ENCODE data around the gene PCCA.
A peak's percentile ranks its signal among the peaks of the same experiment; 100 is the strongest.

PCCA gene

GRCh38 chr13:100115693-100116254 is 26.9 kb downstream of the PCCA start:
- WGBS, 2 experiments (ENCODE audit: insufficient coverage in 2 of 2): no CpG with 5 or more reads among the region's 1 CpG
- peaks cover 35% of the 10 kb centered on the region for H3K36me3 ChIP-seq (ENCODE audit: control insufficient read depth, insufficient read depth, low read length)

GRCh38 chr13:100124265-100124664 is 35.4 kb downstream of the PCCA start:
- H3K9me3 ChIP-seq (ENCODE audit: control insufficient read depth, low read length): peaks cover 12% of the 10 kb centered on the region
- H3K27ac ChIP-seq (ENCODE audit: low read depth, low read length, severe bottlenecking): no peak overlapping the region
- peaks cover under 1% of the 10 kb centered on the region for H3K4me1 ChIP-seq (ENCODE audit: control insufficient read depth, insufficient read depth, low read length, poor library complexity, severe bottlenecking)
- 83 to 89% methylated on average over 3 of the region's 5 CpGs for WGBS, 2 experiments (ENCODE audit: insufficient coverage in 2 of 2)
- H3K4me3 ChIP-seq (ENCODE audit: extremely low read depth, insufficient read depth, low read length, poor library complexity, severe bottlenecking): no peak overlapping the region
- H3K36me3 ChIP-seq (ENCODE audit: control insufficient read depth, insufficient read depth, low read length): peaks cover 24% of the 10 kb centered on the region

More at GRCh38 chr13:100115693-100116254, 26.9 kb downstream of the PCCA start:
- Histone ChIP-seq H3K27ac (ENCODE audit: low read depth, low read length, severe bottlenecking) (no peak overlapping the region), H3K9me3 (ENCODE audit: control insufficient read depth, low read length) (no peaks in the 10 kb centered on the region), H3K4me3 (ENCODE audit: extremely low read depth, insufficient read depth, low read length, poor library complexity, severe bottlenecking) (no peak overlapping the region), H3K4me1 (ENCODE audit: control insufficient read depth, insufficient read depth, low read length, poor library complexity, severe bottlenecking) (no peaks in the 10 kb centered on the region)

GRCh38 chr13:100125946-100126345 is 37.1 kb downstream of the PCCA start:
- Histone ChIP-seq H3K4me1 (ENCODE audit: control insufficient read depth, insufficient read depth, low read length, poor library complexity, severe bottlenecking) (peaks cover 9% of the 10 kb centered on the region), H3K36me3 (ENCODE audit: control insufficient read depth, insufficient read depth, low read length) (peaks cover 18% of the 10 kb centered on the region), H3K4me3 (ENCODE audit: extremely low read depth, insufficient read depth, low read length, poor library complexity, severe bottlenecking) (no peak overlapping the region), H3K27ac (ENCODE audit: low read depth, low read length, severe bottlenecking) (no peak overlapping the region), H3K9me3 (ENCODE audit: control insufficient read depth, low read length) (peaks cover 12% of the 10 kb centered on the region)
- 100% methylated on average over 1 of the region's 4 CpGs for WGBS, 2 experiments (ENCODE audit: insufficient coverage in 2 of 2)

GRCh38 chr13:100128373-100128772 is 39.5 kb downstream of the PCCA start:
- Histone ChIP-seq H3K9me3 (ENCODE audit: control insufficient read depth, low read length) (no peaks in the 10 kb centered on the region), H3K27ac (ENCODE audit: low read depth, low read length, severe bottlenecking) (no peak overlapping the region), H3K4me1 (ENCODE audit: control insufficient read depth, insufficient read depth, low read length, poor library complexity, severe bottlenecking) (peaks cover 20% of the 10 kb centered on the region), H3K4me3 (ENCODE audit: extremely low read depth, insufficient read depth, low read length, poor library complexity, severe bottlenecking) (no peak overlapping the region), H3K36me3 (ENCODE audit: control insufficient read depth, insufficient read depth, low read length) (no peaks in the 10 kb centered on the region)
- 88 to 96% methylated on average over 3 of the region's 3 CpGs for WGBS, 2 experiments (ENCODE audit: insufficient coverage in 2 of 2)

GRCh38 chr13:100128838-100129237 is 39.9 kb downstream of the PCCA start:
- WGBS, 2 experiments (ENCODE audit: insufficient coverage in 2 of 2): 89 to 96% methylated on average over 2 of the region's 3 CpGs
- H3K9me3 ChIP-seq (ENCODE audit: control insufficient read depth, low read length): no peaks in the 10 kb centered on the region
- no peak overlapping the region for H3K27ac ChIP-seq (ENCODE audit: low read depth, low read length, severe bottlenecking)
- no peaks in the 10 kb centered on the region for H3K36me3 ChIP-seq (ENCODE audit: control insufficient read depth, insufficient read depth, low read length)
- no peak overlapping the region for H3K4me3 ChIP-seq (ENCODE audit: extremely low read depth, insufficient read depth, low read length, poor library complexity, severe bottlenecking)
- H3K4me1 ChIP-seq (ENCODE audit: control insufficient read depth, insufficient read depth, low read length, poor library complexity, severe bottlenecking): peaks cover 20% of the 10 kb centered on the region

- no peaks in the 10 kb centered on the region for H3K9me3 ChIP-seq (ENCODE audit: control insufficient read depth, low read length)
- no peak overlapping the region for H3K4me3 ChIP-seq (ENCODE audit: extremely low read depth, insufficient read depth, low read length, poor library complexity, severe bottlenecking)
- peak overlapping the region; percentile 24 for H3K27ac ChIP-seq (ENCODE audit: low read depth, low read length, severe bottlenecking)
- peaks cover 20% of the 10 kb centered on the region for H3K4me1 ChIP-seq (ENCODE audit: control insufficient read depth, insufficient read depth, low read length, poor library complexity, severe bottlenecking)
- H3K36me3 ChIP-seq (ENCODE audit: control insufficient read depth, insufficient read depth, low read length): no peaks in the 10 kb centered on the region
- 50 to 80% methylated on average over 1 to 2 of the region's 2 CpGs for WGBS, 2 experiments (ENCODE audit: insufficient coverage in 2 of 2)
Measured at GRCh38 chr13:100129605-100130004, 40.7 kb downstream of the PCCA start.

GRCh38 chr13:100130092-100130491 is 41.2 kb downstream of the PCCA start:
- 70% methylated on average over 1 of the region's 1 CpG; no CpG with 5 or more reads in 1 of the 2 experiments for WGBS, 2 experiments (ENCODE audit: insufficient coverage in 2 of 2)
- no peaks in the 10 kb centered on the region for H3K36me3 ChIP-seq (ENCODE audit: control insufficient read depth, insufficient read depth, low read length)
- H3K4me1 ChIP-seq (ENCODE audit: control insufficient read depth, insufficient read depth, low read length, poor library complexity, severe bottlenecking): peaks cover 20% of the 10 kb centered on the region
- no peak overlapping the region for H3K4me3 ChIP-seq (ENCODE audit: extremely low read depth, insufficient read depth, low read length, poor library complexity, severe bottlenecking)
- H3K9me3 ChIP-seq (ENCODE audit: control insufficient read depth, low read length): no peaks in the 10 kb centered on the region
- peak overlapping the region; percentile 24 for H3K27ac ChIP-seq (ENCODE audit: low read depth, low read length, severe bottlenecking)

GRCh38 chr13:100130930-100131511 is 42.1 kb downstream of the PCCA start:
- H3K9me3 ChIP-seq (ENCODE audit: control insufficient read depth, low read length): no peaks in the 10 kb centered on the region
- 90 to 97% methylated on average over 3 to 5 of the region's 6 CpGs for WGBS, 2 experiments (ENCODE audit: insufficient coverage in 2 of 2)
- peaks cover 20% of the 10 kb centered on the region for H3K4me1 ChIP-seq (ENCODE audit: control insufficient read depth, insufficient read depth, low read length, poor library complexity, severe bottlenecking)
- no peak overlapping the region for H3K4me3 ChIP-seq (ENCODE audit: extremely low read depth, insufficient read depth, low read length, poor library complexity, severe bottlenecking)
- H3K27ac ChIP-seq (ENCODE audit: low read depth, low read length, severe bottlenecking): peak overlapping the region; percentile 11
- no peaks in the 10 kb centered on the region for H3K36me3 ChIP-seq (ENCODE audit: control insufficient read depth, insufficient read depth, low read length)

- Histone ChIP-seq H3K9me3 (ENCODE audit: control insufficient read depth, low read length) (no peaks in the 10 kb centered on the region), H3K4me3 (ENCODE audit: extremely low read depth, insufficient read depth, low read length, poor library complexity, severe bottlenecking) (no peak overlapping the region), H3K27ac (ENCODE audit: low read depth, low read length, severe bottlenecking) (peak overlapping the region; percentile 69), H3K4me1 (ENCODE audit: control insufficient read depth, insufficient read depth, low read length, poor library complexity, severe bottlenecking) (peaks cover 20% of the 10 kb centered on the region), H3K36me3 (ENCODE audit: control insufficient read depth, insufficient read depth, low read length) (no peaks in the 10 kb centered on the region)
- WGBS, 2 experiments (ENCODE audit: insufficient coverage in 2 of 2): 57% methylated on average over 3 of the region's 3 CpGs; no CpG with 5 or more reads in 1 of the 2 experiments
Measured at GRCh38 chr13:100131863-100132574, 43.1 kb downstream of the PCCA start.

- Histone ChIP-seq H3K4me3 (ENCODE audit: extremely low read depth, insufficient read depth, low read length, poor library complexity, severe bottlenecking) (no peak overlapping the region), H3K27ac (ENCODE audit: low read depth, low read length, severe bottlenecking) (no peak overlapping the region), H3K36me3 (ENCODE audit: control insufficient read depth, insufficient read depth, low read length) (peaks cover 5% of the 10 kb centered on the region), H3K4me1 (ENCODE audit: control insufficient read depth, insufficient read depth, low read length, poor library complexity, severe bottlenecking) (no peaks in the 10 kb centered on the region), H3K9me3 (ENCODE audit: control insufficient read depth, low read length) (no peaks in the 10 kb centered on the region)
- no CpG with 5 or more reads among the region's 1 CpG for WGBS, 2 experiments (ENCODE audit: insufficient coverage in 2 of 2)
Measured at GRCh38 chr13:100138859-100139491, 50.1 kb downstream of the PCCA start.

Measured in mesodermal cell (in vitro differentiated cells).